NCI-H1436 treated with DMSO at 0.1 percent for 48 hours (cell line): ENCODE results near the gene NME7.
"Not testable (repeated sequence)": the region's sequence is repeated elsewhere in the genome, so short reads cannot be mapped to it uniquely, and the experiment has no call there.

Experiments
- DNase-seq: peaks from one replicate; lab custom pipeline; 2025; lab: John Stamatoyannopoulos, UW

The NME7 gene

GRCh38 chr1:169305948-169306347 lies 61.6 kb downstream of the NME7 start:
- DNase-seq = no peak

- DNase-seq = no peak
Measured at GRCh38 chr1:169305356-169305755, 62.2 kb downstream of the NME7 start.

- DNase-seq = no peak
Measured at GRCh38 chr1:169300854-169301253, 66.7 kb downstream of the NME7 start.

- DNase-seq = no peak
Measured at GRCh38 chr1:169298441-169298840, 69.2 kb downstream of the NME7 start.

- no peak for DNase-seq
Measured at GRCh38 chr1:169295846-169296245, 71.8 kb downstream of the NME7 start.

GRCh38 chr1:169295425-169295824 lies 72.2 kb downstream of the NME7 start:
- no peak for DNase-seq

- no peak for DNase-seq
Measured at GRCh38 chr1:169289016-169289415, 78.6 kb downstream of the NME7 start.

GRCh38 chr1:169288011-169288414 lies 79.6 kb downstream of the NME7 start:
- DNase-seq = no peak

- DNase-seq = no peak
Measured at GRCh38 chr1:169287280-169287679, 80.3 kb downstream of the NME7 start.

GRCh38 chr1:169281562-169281961 lies 86.0 kb downstream of the NME7 start:
- DNase-seq = not testable (repeated sequence)

GRCh38 chr1:169271098-169271497 lies 96.5 kb downstream of the NME7 start:
- DNase-seq = no peak

GRCh38 chr1:169266133-169266532 lies 101.5 kb downstream of the NME7 start:
- DNase-seq = no peak

- no peak for DNase-seq
Measured at GRCh38 chr1:169263059-169263458, 104.5 kb downstream of the NME7 start.

- no peak for DNase-seq
Measured at GRCh38 chr1:169261884-169262283, 105.7 kb downstream of the NME7 start.

GRCh38 chr1:169260478-169261151 lies 107.0 kb downstream of the NME7 start:
- DNase-seq = no peak

GRCh38 chr1:169259816-169260215 lies 107.8 kb downstream of the NME7 start:
- DNase-seq = no peak

GRCh38 chr1:169250795-169251194 lies 116.8 kb downstream of the NME7 start:
- no peak for DNase-seq

GRCh38 chr1:169250022-169250421 lies 117.6 kb downstream of the NME7 start:
- DNase-seq = no peak

- DNase-seq = no peak
Measured at GRCh38 chr1:169249611-169250010, 118.0 kb downstream of the NME7 start.

GRCh38 chr1:169245706-169246105 lies 121.9 kb downstream of the NME7 start:
- peak; percentile 63 for DNase-seq

- no peak for DNase-seq
Measured at GRCh38 chr1:169240449-169241232, 127.0 kb downstream of the NME7 start.

GRCh38 chr1:169236880-169237279 lies 130.7 kb downstream of the NME7 start:
- DNase-seq = no peak

- no peak for DNase-seq
Measured at GRCh38 chr1:169236143-169236542, 131.5 kb downstream of the NME7 start.

- DNase-seq = no peak
Measured at GRCh38 chr1:169235568-169235967, 132.0 kb downstream of the NME7 start.
